Stimulated activated naive CD4-positive, alpha-beta T cell (primary cell): ENCODE results near the gene PPP1R1C.
A peak's percentile ranks its signal among the peaks of the same experiment; 100 is the strongest.

Source experiments
- DNase-seq, 6 experiments: peaks; one replicate each; lab custom pipeline; 2025; lab: John Stamatoyannopoulos, UW

PPP1R1C gene

DNA sequence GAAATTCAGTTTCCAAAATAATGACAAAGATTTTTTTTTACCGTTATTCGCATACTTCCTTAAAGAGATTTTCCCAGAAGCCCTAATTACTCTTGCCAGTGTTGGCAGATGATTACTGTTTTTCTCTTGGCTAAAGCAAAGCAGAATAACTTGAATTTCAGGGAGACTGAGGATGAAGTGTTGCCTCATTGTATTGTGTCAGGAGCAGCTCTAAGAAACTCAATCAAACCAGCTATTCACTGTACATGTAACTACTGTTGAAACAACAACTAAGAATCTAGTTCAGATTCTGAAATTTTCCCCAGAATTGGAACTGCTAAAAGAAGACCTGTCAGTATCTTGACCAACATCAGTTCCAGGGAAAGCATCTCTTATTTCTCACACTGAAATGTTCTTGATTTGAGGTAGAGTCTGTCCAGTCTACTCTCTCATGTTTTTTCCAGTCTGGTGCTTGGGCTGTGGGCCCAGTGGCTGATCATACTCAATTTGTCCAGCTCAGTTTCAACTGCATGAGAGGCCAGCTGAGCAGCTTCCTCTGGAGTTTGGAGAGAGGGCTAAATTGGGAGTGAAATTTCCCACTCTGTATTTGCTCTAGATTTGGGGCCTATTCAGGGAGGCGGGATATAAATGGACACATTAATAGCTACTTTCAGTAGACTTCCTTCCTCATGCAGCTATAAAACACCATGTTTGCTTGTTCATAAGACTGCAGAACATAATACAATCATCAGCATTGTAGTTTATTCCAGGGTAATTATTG, 78.5 kb downstream of the PPP1R1C start:
- DNase-seq, result no peak

- DNase-seq, result no peak
These were observed 80.9 kb downstream of the PPP1R1C start for GRCh38 chr2:182066400-182067087.

DNA sequence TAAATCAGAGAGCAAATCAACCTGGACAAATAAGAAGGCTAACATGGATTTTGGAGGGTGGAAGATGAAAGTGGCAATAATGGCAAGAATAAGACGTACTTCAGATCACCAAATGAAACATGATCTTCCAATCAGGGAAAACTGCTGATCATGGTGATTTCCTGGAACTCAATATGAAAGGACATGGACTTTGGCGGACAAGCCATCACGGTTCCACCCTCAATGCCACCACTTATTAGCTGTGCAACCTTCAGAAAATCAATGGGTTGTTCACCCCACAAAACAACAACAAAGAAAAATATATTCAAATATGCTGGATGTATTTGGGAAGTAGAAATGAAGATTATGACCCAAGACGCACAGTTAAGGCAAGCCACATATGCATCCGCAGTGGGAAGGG, 81.7 kb downstream of the PPP1R1C start:
- no peak for DNase-seq

- DNase-seq, result no peak
These were observed 83.2 kb downstream of the PPP1R1C start for GRCh38 chr2:182068811-182069210.

DNA sequence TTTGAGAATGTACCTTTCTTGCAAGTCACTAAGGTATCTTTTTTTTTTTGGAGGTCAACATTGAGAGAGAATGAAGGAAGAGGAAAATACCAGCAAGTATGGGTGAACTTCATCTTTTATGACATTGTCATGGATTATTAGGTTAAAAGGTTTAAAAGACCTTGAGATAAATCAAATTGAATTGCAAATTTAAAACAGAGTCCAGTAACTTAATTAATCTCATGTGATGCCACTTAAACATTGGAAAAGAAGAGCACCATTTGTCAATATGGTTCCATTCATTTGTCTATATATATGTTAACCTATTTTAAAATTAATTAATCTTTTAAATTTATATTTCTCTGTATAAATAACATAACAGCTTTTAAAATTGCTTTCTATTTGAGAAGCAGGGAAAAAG, 83.8 kb downstream of the PPP1R1C start:
- no peak for DNase-seq

GRCh38 chr2:182069908-182070307, 84.3 kb downstream of the PPP1R1C start:
- DNase-seq, result no peak

DNA sequence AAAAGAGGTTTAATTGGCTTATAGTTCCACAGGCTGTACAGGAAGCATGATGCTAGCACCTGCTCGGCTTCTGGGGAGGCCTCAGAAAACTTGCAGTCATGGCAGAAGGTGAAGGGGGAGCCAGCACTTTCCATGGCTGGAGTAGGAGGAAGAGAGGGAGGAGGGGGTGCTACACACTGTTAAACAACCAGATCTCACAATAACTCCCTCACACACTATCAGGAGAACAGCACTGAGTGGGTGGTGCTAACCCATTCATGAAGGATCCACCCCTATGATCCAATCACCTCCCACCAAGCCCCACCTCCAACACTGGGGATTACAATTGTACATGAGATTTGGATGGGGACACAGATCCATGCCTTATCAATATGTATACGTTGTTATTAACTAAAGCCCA, 85.1 kb downstream of the PPP1R1C start:
- no peak for DNase-seq

GRCh38 chr2:182072861-182073260, 87.2 kb downstream of the PPP1R1C start:
- DNase-seq, result no peak

GRCh38 chr2:182073613-182074012, 88.0 kb downstream of the PPP1R1C start:
- no peak for DNase-seq

DNA sequence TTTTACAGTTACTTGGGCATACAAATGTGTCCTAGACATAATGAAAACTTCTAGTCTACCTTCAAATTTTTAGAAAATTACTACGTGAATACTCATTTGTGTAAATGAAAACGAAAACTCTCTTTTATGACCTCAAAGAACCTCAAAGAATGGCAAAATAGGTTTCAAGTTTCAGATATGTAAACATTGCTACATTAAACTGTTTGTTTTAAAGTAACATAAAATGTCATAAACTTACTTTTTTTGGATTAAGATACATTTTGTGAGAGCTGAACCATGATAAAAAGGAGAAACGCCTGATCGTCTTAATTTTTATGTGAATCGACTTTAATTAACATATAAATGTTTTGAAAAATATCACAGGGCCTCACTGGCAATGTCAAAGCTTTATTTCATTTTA, 91.4 kb downstream of the PPP1R1C start:
- DNase-seq, result no peak

DNA sequence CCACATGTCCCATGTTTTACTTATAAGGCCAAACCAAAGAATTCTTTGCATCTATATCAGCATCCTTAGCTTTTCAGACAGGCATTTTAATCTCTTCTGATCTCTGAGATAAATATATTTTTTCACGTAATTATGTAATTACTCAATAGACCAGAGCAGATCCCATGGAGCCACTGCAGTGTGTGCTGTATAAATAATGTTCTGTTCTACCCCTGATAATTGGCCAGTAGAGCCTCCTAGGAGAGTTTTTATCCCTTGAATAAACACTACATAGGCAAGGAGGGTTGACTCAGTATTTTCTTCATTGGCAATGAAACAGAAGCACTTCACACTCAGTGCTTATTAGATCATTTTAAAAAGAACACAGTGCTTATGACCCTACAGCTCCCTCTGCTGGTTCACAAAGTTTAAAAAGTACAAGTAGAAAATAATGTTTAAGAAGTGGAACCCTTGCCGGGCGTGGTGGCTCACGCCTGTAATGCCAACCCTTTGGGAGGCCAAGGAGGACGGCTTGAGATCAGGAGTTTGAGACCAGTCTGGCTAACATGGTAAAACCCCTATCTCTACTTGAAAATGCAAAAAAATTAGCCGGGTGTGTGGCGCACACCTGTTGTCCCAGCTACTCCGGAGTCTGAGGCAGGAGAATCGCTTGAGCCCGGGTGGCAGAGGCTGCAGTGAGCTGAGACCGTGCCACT, 91.9 kb downstream of the PPP1R1C start:
- peak in 2 of 6 experiments; percentile 4 to 7 for DNase-seq

GRCh38 chr2:182078988-182079602, 93.4 kb downstream of the PPP1R1C start:
- no peak for DNase-seq

DNA sequence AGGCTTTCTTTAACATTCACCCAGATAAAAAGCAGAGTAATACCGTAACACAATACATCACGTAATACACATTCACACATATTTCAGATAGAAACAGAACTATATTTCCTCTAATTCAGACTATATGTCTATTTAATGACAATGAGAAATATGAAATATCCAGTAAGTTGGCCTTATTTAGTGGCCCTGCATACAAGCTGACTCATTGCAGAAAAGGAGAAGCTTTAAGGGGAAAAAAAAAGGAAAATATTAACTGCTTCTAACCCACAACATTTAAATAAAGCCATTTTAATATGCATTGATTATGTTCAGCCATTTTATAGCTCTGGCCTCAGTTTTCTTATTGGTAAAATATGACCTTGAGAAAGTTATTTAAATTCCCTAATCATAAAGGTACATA, 94.8 kb downstream of the PPP1R1C start:
- no peak for DNase-seq

DNA sequence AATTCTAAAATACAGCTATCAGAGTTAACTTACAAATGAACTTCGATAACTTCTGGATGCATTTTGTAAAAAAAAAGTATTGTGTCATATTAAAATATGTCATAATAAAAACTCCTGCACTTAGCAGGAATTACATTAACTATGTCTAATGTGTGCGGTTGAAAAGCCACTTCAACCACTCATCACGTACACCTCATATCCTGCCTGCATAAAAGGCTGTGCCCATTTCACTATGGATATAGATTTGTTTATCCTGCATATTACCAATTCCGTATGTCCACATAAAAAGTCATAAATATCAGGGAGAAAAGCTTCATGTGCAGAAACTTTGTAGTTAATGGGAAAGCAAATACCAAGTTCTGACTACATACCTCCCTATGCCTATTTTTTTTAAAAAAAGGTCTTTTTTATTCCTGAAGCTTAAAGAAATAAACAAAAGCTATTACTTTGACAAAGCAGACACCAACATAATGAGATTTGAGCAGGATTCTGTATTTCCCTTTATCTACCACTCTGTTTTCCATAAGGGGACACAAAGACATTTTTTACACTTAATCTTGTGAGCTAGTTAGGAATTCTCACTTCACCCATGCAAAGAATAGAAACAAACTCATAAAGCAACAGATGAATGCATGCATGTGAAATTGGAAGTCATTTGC, 96.1 kb downstream of the PPP1R1C start:
- no peak for DNase-seq

- DNase-seq, result no peak
These were observed 103.1 kb downstream of the PPP1R1C start for GRCh38 chr2:182088681-182089320.

- no peak for DNase-seq
These were observed 104.8 kb downstream of the PPP1R1C start for GRCh38 chr2:182090486-182090885.

GRCh38 chr2:182097571-182098164, 112.0 kb downstream of the PPP1R1C start:
- no peak for DNase-seq

GRCh38 chr2:182098648-182099047, 113.0 kb downstream of the PPP1R1C start:
- no peak for DNase-seq

- no peak for DNase-seq
These were observed 115.6 kb downstream of the PPP1R1C start for GRCh38 chr2:182101263-182101662.

- DNase-seq, result no peak
These were observed 117.9 kb downstream of the PPP1R1C start for GRCh38 chr2:182103526-182103925.

GRCh38 chr2:182110347-182110746, 124.7 kb downstream of the PPP1R1C start:
- DNase-seq, result no peak
